ENCODE measurements around the gene CTAGE9. TPM values are rescaled to one million over a fixed set of nuclear protein-coding genes. Genes with fewer than 3 reads are reported as not detected.

Gene CTAGE9
- total and polyA plus RNA-seq, 2 of the 8 experiments (the other 6 are each of a cell fraction or from before 2014, with no cell fraction given): not detected

- Histone ChIP-seq H3K9ac (replicated peaks in 1 of 4; ENCODE audit: extremely low read depth in 1 of 4, low read depth in 3 of 4, low read length in 3 of 4) (no peak overlapping the region), H3K4me2 (ENCODE audit: insufficient read depth in 1 of 2, low read depth in 2 of 2, low read length in 2 of 2) (no peak overlapping the region)
Observed at GRCh38 chr6:131755597-131755996, 44.8 kb upstream of the CTAGE9 start.

More at GRCh38 chr6:131755597-131755996, 44.8 kb upstream of the CTAGE9 start:
- Histone ChIP-seq H2BK12ac (ENCODE audit: low read depth, low read length) (no peak overlapping the region), H4K91ac (replicated peaks; ENCODE audit: insufficient read length, low read length) (no peak overlapping the region), H2BK5ac (ENCODE audit: low read depth, low read length) (no peak overlapping the region), H2BK120ac (replicated peaks; ENCODE audit: low read depth, low read length) (no peak overlapping the region), H4K5ac (ENCODE audit: insufficient read length, low read depth, low read length) (no peak overlapping the region), H3K27me3 (replicated peaks in 1 of 4; ENCODE audit: control insufficient read depth in 3 of 4, extremely low read depth in 1 of 4, insufficient read depth in 3 of 4, low read length in 3 of 4) (no peaks in the 10 kb centered on the region), H2AFZ (ENCODE audit: low read length) (no peak overlapping the region), H2BK20ac (ENCODE audit: low read length) (no peak overlapping the region), H3K23me2 (ENCODE audit: low read depth, low read length) (no peaks in the 10 kb centered on the region), H3K36me3 (ENCODE audit: control insufficient read depth in 2 of 4, insufficient read depth in 4 of 4, low read length in 3 of 4) (no peaks in the 10 kb centered on the region; a peak in 1 of 8 replicates), H3K9me3 (ENCODE audit: insufficient read depth in 2 of 2, low read depth in 1 of 2, low read length in 1 of 2) (no peaks in the 10 kb centered on the region), H4K8ac (ENCODE audit: extremely low read depth, insufficient read depth, low read length) (no peak overlapping the region), H3K23ac (ENCODE audit: insufficient read length) (no peak overlapping the region), H3K56ac (replicated peaks; ENCODE audit: insufficient read length, low read depth, low read length) (no peak overlapping the region), H2BK15ac (ENCODE audit: low read length) (no peak overlapping the region), H3K4me1 (replicated peaks in 1 of 4; ENCODE audit: control insufficient read depth in 3 of 4, insufficient read depth in 4 of 4, low read length in 3 of 4) (no peaks in the 10 kb centered on the region), H3K27ac (ENCODE audit: low read depth, low read length) (no peak overlapping the region), H3K79me2 (ENCODE audit: control insufficient read depth in 1 of 2, insufficient read depth in 2 of 2, low read length in 2 of 2) (no peaks in the 10 kb centered on the region), H4K20me1 (replicated peaks in 1 of 2; ENCODE audit: control insufficient read depth in 1 of 2, insufficient read depth in 2 of 2, low read length in 2 of 2) (no peaks in the 10 kb centered on the region), H3K18ac (ENCODE audit: extremely low read depth, low read length) (no peak overlapping the region), H3K4me3 (ENCODE audit: extremely low read depth in 1 of 4, insufficient read depth in 2 of 4, low read depth in 3 of 4, low read length in 4 of 4) (no peak overlapping the region), H3K4ac (replicated peaks; ENCODE audit: insufficient read length, low read depth, low read length) (no peak overlapping the region), H2AK5ac (ENCODE audit: low read depth, low read length) (no peak overlapping the region), H3K79me1 (ENCODE audit: low read depth, low read length) (no peaks in the 10 kb centered on the region), H3K14ac (ENCODE audit: insufficient read length) (no peak overlapping the region)
- DNase-seq (ENCODE audit: low read depth in 1 of 2, low spot score in 2 of 2) (no peak), FAIRE-seq (no peak)
- TF ChIP-seq FOSL1 (IDR thresholded peaks at IDR 0.05; ENCODE audit: insufficient read depth, low read depth, low read length): no peak
- 93% methylated on average over 3 of the region's 3 CpGs; no CpG with 5 or more reads in 1 of the 2 experiments for WGBS, 2 experiments (ENCODE audit: extremely low coverage in 1 of 2, insufficient coverage in 1 of 2, insufficient read length in 1 of 2, insufficient replicate concordance in 2 of 2, low coverage in 1 of 2, low lambda C conversion rate in 2 of 2, missing lambda C conversion rate in 1 of 2)
- ChIA-PET POLR2A (ENCODE audit: partially characterized antibody) (no interaction called here), CTCF (ENCODE audit: partially characterized antibody) (interaction anchor here (0.6 to 1.4 kb wide), 2 partner anchors 60 to 160 kb away, joined by 3 read pairs; no protein-coding TSS in a partner anchor)
